MM.1S (cell line): ENCODE results near the gene ACKR1.
A peak's percentile ranks its signal among the peaks of the same experiment; 100 is the strongest.

Source experiments
- DNase-seq: peaks from one replicate; pipeline ENCODE4 v3.0.0-alpha.2; 2015
- H2AFZ ChIP-seq: fragments of 300-600 bp; sonication (generic); 2 replicates; pipeline ENCODE4 v1.6.0; 2016; ENCODE audit warnings: antibody characterized with exemption, low read length
- H3F3A ChIP-seq: fragments of 300-600 bp; sonication (generic); 2 replicates; pipeline ENCODE4 v1.6.1; 2016; ENCODE audit warnings: mild to moderate bottlenecking, antibody characterized with exemption, low read length, moderate library complexity, mixed read lengths; ENCODE audit not compliant: insufficient read depth
- H3K27ac ChIP-seq: fragments of 300-600 bp; sonication (generic); 2 replicates; pipeline ENCODE4 v1.5.1; 2016; ENCODE audit warnings: mild to moderate bottlenecking, low read length
- H3K27me3 ChIP-seq: fragments of 300-600 bp; sonication (generic); replicated peaks from 2 replicates; pipeline ENCODE4 v1.6.0; 2016; ENCODE audit warnings: low read length; ENCODE audit not compliant: insufficient read depth
- H3K36me3 ChIP-seq: fragments of 300-600 bp; sonication (generic); replicated peaks from 2 replicates; pipeline ENCODE4 v1.6.1; 2016; ENCODE audit warnings: mild to moderate bottlenecking, low read length, mixed read lengths; ENCODE audit not compliant: insufficient read depth
- H3K4me1 ChIP-seq: fragments of 300-600 bp; sonication (generic); 2 replicates; pipeline ENCODE4 v1.6.1; 2016; ENCODE audit warnings: low read length, mixed read lengths
- H3K4me2 ChIP-seq: fragments of 300-600 bp; sonication (generic); 2 replicates; pipeline ENCODE4 v1.6.0; 2016; ENCODE audit warnings: low read depth, low read length
- H3K4me3 ChIP-seq: fragments of 300-600 bp; sonication (generic); 2 replicates; pipeline ENCODE4 v1.5.1; 2016; ENCODE audit warnings: low read length, mixed read lengths
- H3K79me2 ChIP-seq: fragments of 300-600 bp; sonication (generic); 2 replicates; pipeline ENCODE4 v1.6.1; 2016; ENCODE audit warnings: mixed run types, low read length, mixed read lengths
- H3K9ac ChIP-seq: fragments of 300-600 bp; sonication (generic); 2 replicates; pipeline ENCODE4 v1.6.1; 2016; ENCODE audit warnings: low read length, mixed read lengths
- H3K9me2 ChIP-seq: fragments of 300-600 bp; sonication (generic); replicated peaks from 2 replicates; pipeline ENCODE4 v1.6.1; 2016; ENCODE audit warnings: mild to moderate bottlenecking, low read length, mixed read lengths; ENCODE audit not compliant: insufficient read depth
- H3K9me3 ChIP-seq: fragments of 300-600 bp; sonication (generic); replicated peaks from 2 replicates; pipeline ENCODE4 v1.6.1; 2016; ENCODE audit warnings: mild to moderate bottlenecking, low read length, mixed read lengths; ENCODE audit not compliant: insufficient read depth
- H4K20me1 ChIP-seq: fragments of 300-600 bp; sonication (generic); 2 replicates; pipeline ENCODE4 v1.6.1; 2016; ENCODE audit warnings: mild to moderate bottlenecking, low read length, moderate library complexity, mixed read lengths; ENCODE audit not compliant: insufficient read depth
- CTCF ChIP-seq: fragments of 300-600 bp; sonication (generic); IDR thresholded peaks from 2 replicates; pipeline ENCODE4 v1.5.1; 2016; ENCODE audit warnings: antibody characterized with exemption, low read length, mixed read lengths
- EZH2 ChIP-seq: fragments of 300-600 bp; sonication (generic); optimal IDR thresholded peaks from 2 replicates; pipeline ENCODE3; 2017; ENCODE audit warnings: low read depth, mild to moderate bottlenecking, antibody characterized with exemption, low read length, mixed read lengths
- EZH2phosphoT487 ChIP-seq: fragments of 300-600 bp; sonication (generic); IDR thresholded peaks from 2 replicates; pipeline ENCODE4 v1.6.1; 2018; ENCODE audit warnings: antibody characterized with exemption, low read length

Gene ACKR1

GRCh38 chr1:159170639-159171038 is 34.0 kb upstream of the ACKR1 start:
- H3K9me2 ChIP-seq, result no peaks in the 10 kb centered on the region
- H2AFZ ChIP-seq, result no peak overlapping the region
- H4K20me1 ChIP-seq, result no peaks in the 10 kb centered on the region
- H3K36me3 ChIP-seq, result no peaks in the 10 kb centered on the region
- no peak for TF ChIP-seq EZH2phosphoT487
- H3K4me1 ChIP-seq, result no peaks in the 10 kb centered on the region
- H3K27ac ChIP-seq, result no peak overlapping the region
- H3F3A ChIP-seq, result no peaks in the 10 kb centered on the region
- DNase-seq, result no peak
- H3K27me3 ChIP-seq, result peaks cover 58% of the 10 kb centered on the region
- H3K9ac ChIP-seq, result no peak overlapping the region
- no peaks in the 10 kb centered on the region for H3K9me3 ChIP-seq
- no peak overlapping the region for H3K4me3 ChIP-seq
- H3K79me2 ChIP-seq, result no peaks in the 10 kb centered on the region
- H3K4me2 ChIP-seq, result no peak overlapping the region

GRCh38 chr1:159171254-159171687 is 33.4 kb upstream of the ACKR1 start, which contains the start of gene CADM3:
Gene CADM3 (plus strand): TSS chr1:159171615. CDS start chr1:159171766, 151 bp downstream.
- Histone ChIP-seq H3F3A (no peaks in the 10 kb centered on the region), H3K79me2 (no peaks in the 10 kb centered on the region), H3K27ac (no peak within 1 kb of the TSS), H3K9ac (no peak within 1 kb of the TSS), H3K9me2 (no peaks in the 10 kb centered on the region), H3K36me3 (no peaks in the 10 kb centered on the region), H3K9me3 (no peaks in the 10 kb centered on the region), H3K27me3 (peaks cover 62% of the 10 kb centered on the region), H3K4me3 (no peak within 1 kb of the TSS), H3K4me1 (no peaks in the 10 kb centered on the region), H4K20me1 (no peaks in the 10 kb centered on the region), H2AFZ (no peak within 1 kb of the TSS), H3K4me2 (no peak within 1 kb of the TSS)
- no peak for TF ChIP-seq CTCF
- TF ChIP-seq EZH2, result peak; percentile 7
- DNase-seq, result no peak

GRCh38 chr1:159171688-159172501 is 32.8 kb upstream of the ACKR1 start:
- Histone ChIP-seq H3K9me2 (no peaks in the 10 kb centered on the region), H3F3A (no peaks in the 10 kb centered on the region), H3K36me3 (no peaks in the 10 kb centered on the region), H4K20me1 (no peaks in the 10 kb centered on the region), H3K4me1 (no peaks in the 10 kb centered on the region), H3K9me3 (no peaks in the 10 kb centered on the region), H2AFZ (no peak overlapping the region), H3K4me3 (no peak overlapping the region), H3K4me2 (no peak overlapping the region), H3K27me3 (peaks cover 64% of the 10 kb centered on the region), H3K79me2 (no peaks in the 10 kb centered on the region), H3K27ac (no peak overlapping the region), H3K9ac (no peak overlapping the region)
- TF ChIP-seq EZH2phosphoT487 (no peak), CTCF (no peak), EZH2 (no peak)
- no peak for DNase-seq
